OCI-LY1 (cell line): ENCODE measurements around the gene SIK3.
A peak's percentile ranks its signal among the peaks of the same experiment; 100 is the strongest.

Experiments used
- H2AFZ ChIP-seq: fragments of 200-600 bp; sonication (generic), shearing (Covaris generic); 2 replicates; pipeline ENCODE4 v1.6.0; 2014; ENCODE audit warnings: antibody characterized with exemption, mild to moderate bottlenecking, low read length
- H3F3A ChIP-seq: fragments of 200-600 bp; sonication (generic), shearing (Covaris generic); 2 replicates; pipeline ENCODE4 v1.6.0; 2014; ENCODE audit warnings: mild to moderate bottlenecking, antibody characterized with exemption, low read length, moderate library complexity; ENCODE audit not compliant: insufficient read depth
- H3K27ac ChIP-seq: fragments of 200-600 bp; sonication (generic); 2 replicates; pipeline ENCODE4 v1.5.1; 2014; ENCODE audit warnings: low read length, mixed run types, mild to moderate bottlenecking, low read depth; ENCODE audit not compliant: poor library complexity, severe bottlenecking
- H3K27me3 ChIP-seq: fragments of 200-600 bp; sonication (generic); 2 replicates; pipeline ENCODE4 v1.6.0; 2014; ENCODE audit warnings: antibody characterized with exemption, mild to moderate bottlenecking, low read length, moderate library complexity; ENCODE audit not compliant: insufficient read depth
- H3K36me3 ChIP-seq: fragments of 200-600 bp; sonication (generic); 2 replicates; pipeline ENCODE4 v1.6.1; 2014; ENCODE audit warnings: mild to moderate bottlenecking, antibody characterized with exemption, low read length, moderate library complexity, mixed read lengths; ENCODE audit not compliant: insufficient read depth
- H3K4me1 ChIP-seq: fragments of 200-600 bp; sonication (generic); 2 replicates; pipeline ENCODE4 v1.5.1; 2014; ENCODE audit warnings: mild to moderate bottlenecking, low read length, moderate library complexity; ENCODE audit not compliant: insufficient read depth, severe bottlenecking
- H3K4me2 ChIP-seq: fragments of 200-600 bp; sonication (generic), shearing (Covaris generic); 2 replicates; pipeline ENCODE4 v1.6.1; 2014; ENCODE audit warnings: low read length
- H3K4me3 ChIP-seq: fragments of 200-600 bp; sonication (generic); 2 replicates; pipeline ENCODE4 v1.5.1; 2014; ENCODE audit warnings: low read length, low read depth, mild to moderate bottlenecking, mixed read lengths; ENCODE audit not compliant: poor library complexity, severe bottlenecking
- H3K79me2 ChIP-seq: fragments of 200-600 bp; shearing (Covaris generic); 2 replicates; pipeline ENCODE4 v1.6.1; 2016; ENCODE audit warnings: mixed run types, low read length, mixed read lengths; ENCODE audit not compliant: insufficient read depth
- H3K9ac ChIP-seq: fragments of 200-600 bp; sonication (generic), shearing (Covaris generic); 2 replicates; pipeline ENCODE4 v1.6.1; 2014; ENCODE audit warnings: mild to moderate bottlenecking, low read length, mixed read lengths
- H3K9me2 ChIP-seq: fragments of 200-600 bp; sonication (generic), shearing (Covaris generic); 2 replicates; pipeline ENCODE4 v1.6.1; 2014; ENCODE audit warnings: low read depth, mild to moderate bottlenecking, low read length, mixed read lengths
- H3K9me3 ChIP-seq: fragments of 200-600 bp; shearing (Covaris generic); 2 replicates; pipeline ENCODE4 v1.6.1; 2014; ENCODE audit warnings: low read length, mixed read lengths
- H4K20me1 ChIP-seq: fragments of 200-600 bp; sonication (generic), shearing (Covaris generic); 2 replicates; pipeline ENCODE4 v1.6.0; 2016; ENCODE audit warnings: mild to moderate bottlenecking, low read length; ENCODE audit not compliant: insufficient read depth
- EZH2 ChIP-seq: fragments of 200-600 bp; sonication (generic), shearing (Covaris generic); IDR thresholded peaks from 2 replicates; pipeline ENCODE4 v1.8.0; 2017; ENCODE audit warnings: borderline replicate concordance, mixed run types, mild to moderate bottlenecking, antibody characterized with exemption, low read length, moderate library complexity, mixed read lengths
- TF ChIP-seq, protein P1 (sequence below): fragments of 200-600 bp; sonication (generic), shearing (Covaris generic); IDR thresholded peaks from 2 replicates; pipeline ENCODE4 v1.5.1; 2017; ENCODE audit warnings: mild to moderate bottlenecking, antibody characterized with exemption, low read length, moderate library complexity, mixed read lengths

Gene SIK3

DNA sequence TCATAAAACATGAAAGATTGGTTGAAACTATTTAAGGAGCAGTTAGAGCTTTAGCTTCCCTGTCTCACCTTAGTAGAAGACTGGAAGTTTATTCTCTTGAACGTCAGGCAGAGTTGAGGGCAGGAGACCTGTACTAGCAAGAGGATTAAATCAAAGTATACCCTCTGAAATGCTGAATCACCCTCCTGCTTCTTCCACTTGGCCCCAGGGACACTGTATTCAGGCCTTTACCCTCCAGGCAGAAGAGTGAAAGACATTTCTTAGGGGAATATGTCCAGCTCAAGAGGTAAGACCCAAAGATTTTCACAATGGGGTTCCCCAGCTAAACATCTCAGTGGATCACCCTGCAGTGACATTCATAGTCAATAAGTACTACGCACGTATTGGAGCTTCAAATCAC, 287.0 kb downstream of the SIK3 start:
- Histone ChIP-seq H3K36me3 (no peaks in the 10 kb centered on the region), H3K9ac (no peak overlapping the region), H3K9me3 (no peaks in the 10 kb centered on the region), H3K27me3 (no peaks in the 10 kb centered on the region), H3K4me1 (peaks cover 15% of the 10 kb centered on the region), H4K20me1 (no peaks in the 10 kb centered on the region), H3K4me3 (no peak overlapping the region), H3K4me2 (peak overlapping the region; percentile 8; the same call in 1 of the 2 replicates), H2AFZ (no peak overlapping the region), H3K9me2 (no peaks in the 10 kb centered on the region), H3K27ac (no peak overlapping the region), H3F3A (no peaks in the 10 kb centered on the region), H3K79me2 (no peaks in the 10 kb centered on the region)
- TF ChIP-seq, protein P1, sequence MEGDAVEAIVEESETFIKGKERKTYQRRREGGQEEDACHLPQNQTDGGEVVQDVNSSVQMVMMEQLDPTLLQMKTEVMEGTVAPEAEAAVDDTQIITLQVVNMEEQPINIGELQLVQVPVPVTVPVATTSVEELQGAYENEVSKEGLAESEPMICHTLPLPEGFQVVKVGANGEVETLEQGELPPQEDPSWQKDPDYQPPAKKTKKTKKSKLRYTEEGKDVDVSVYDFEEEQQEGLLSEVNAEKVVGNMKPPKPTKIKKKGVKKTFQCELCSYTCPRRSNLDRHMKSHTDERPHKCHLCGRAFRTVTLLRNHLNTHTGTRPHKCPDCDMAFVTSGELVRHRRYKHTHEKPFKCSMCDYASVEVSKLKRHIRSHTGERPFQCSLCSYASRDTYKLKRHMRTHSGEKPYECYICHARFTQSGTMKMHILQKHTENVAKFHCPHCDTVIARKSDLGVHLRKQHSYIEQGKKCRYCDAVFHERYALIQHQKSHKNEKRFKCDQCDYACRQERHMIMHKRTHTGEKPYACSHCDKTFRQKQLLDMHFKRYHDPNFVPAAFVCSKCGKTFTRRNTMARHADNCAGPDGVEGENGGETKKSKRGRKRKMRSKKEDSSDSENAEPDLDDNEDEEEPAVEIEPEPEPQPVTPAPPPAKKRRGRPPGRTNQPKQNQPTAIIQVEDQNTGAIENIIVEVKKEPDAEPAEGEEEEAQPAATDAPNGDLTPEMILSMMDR, result no peak

DNA sequence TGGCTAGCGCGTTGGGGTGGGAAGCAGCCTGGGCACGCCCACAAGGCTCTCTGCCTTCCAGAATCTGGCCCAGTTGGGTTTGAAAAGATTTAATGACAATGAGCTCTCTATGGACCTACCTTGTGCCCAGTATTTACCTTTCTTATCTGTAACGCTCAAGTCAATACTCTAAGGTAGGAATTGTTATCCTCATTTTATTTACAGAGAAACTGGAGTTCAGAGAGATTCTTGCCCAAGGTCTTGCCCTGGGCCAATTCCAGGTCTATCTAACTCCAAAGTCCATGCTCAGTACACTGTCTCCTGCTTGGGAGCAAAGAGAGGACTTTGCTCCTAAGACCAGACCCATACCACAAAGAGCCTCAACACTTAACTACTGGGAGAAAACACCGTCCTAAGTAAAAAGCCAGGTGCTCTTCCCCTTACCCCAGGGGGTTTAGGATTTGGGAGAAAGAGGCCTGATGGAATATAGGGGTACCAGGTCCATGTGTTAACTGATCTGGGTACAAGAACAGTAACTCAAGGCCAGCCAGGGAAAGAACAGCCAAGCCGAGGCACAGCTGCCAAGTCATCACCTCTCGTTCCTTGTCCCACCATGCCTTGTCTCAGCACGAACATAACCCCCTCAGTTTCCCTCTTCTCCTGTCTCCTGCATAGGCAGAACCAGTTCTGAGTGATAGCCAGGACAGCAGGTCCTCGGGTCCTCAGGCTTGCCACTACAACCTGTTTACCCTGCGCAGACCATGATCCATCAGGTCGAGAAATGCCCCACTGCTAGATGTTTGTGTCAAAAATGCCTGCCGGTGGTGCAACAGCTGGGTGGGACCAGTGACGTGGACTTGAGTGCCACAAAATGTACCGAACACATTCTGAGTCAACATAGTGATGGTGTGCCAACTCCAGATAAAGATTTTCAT, 289.7 kb downstream of the SIK3 start:
- Histone ChIP-seq H3K9me3 (no peaks in the 10 kb centered on the region), H2AFZ (no peak overlapping the region), H3K4me1 (peaks cover 15% of the 10 kb centered on the region), H3K27ac (no peak overlapping the region), H3K79me2 (no peaks in the 10 kb centered on the region), H3K4me2 (no peak overlapping the region), H4K20me1 (no peaks in the 10 kb centered on the region), H3K9ac (no peak overlapping the region), H3K27me3 (no peaks in the 10 kb centered on the region), H3F3A (no peaks in the 10 kb centered on the region), H3K9me2 (no peaks in the 10 kb centered on the region), H3K36me3 (no peaks in the 10 kb centered on the region), H3K4me3 (no peak overlapping the region)
- TF ChIP-seq, protein P1, result no peak
- TF ChIP-seq EZH2, result no peak

DNA sequence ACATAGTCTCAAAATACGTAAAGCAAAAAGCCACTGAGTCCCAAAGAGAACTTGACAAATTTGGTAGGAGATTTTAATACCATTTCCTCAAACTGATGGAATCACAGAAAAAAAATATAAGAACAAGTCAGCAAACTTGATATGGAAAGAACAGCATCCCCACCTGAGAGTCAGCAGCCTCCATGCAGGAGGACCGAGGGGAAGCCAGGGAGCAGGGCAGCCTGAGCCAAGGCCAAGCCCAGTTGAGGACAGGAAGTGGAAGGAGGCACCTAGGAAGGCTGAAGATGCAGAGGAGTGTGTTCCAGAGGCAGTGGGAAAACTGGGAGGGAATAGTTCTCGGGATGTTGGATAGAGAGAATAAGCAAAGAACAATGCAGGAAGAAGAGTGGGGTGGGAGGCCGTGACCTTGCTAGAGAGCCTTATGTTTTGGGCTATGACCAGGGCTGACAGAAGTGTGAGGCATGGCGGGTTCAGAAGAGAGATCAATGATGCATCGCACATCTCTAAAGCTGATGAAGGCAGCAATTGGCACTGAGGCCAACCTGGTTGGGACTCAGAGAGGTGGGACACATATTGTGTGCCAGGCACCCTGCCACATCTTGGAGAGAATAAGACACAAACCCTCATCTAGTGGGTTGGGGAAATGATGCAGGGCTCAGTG, 290.5 kb downstream of the SIK3 start:
- Histone ChIP-seq H4K20me1 (no peaks in the 10 kb centered on the region), H3K9me2 (no peaks in the 10 kb centered on the region), H3K27ac (no peak overlapping the region), H3K36me3 (no peaks in the 10 kb centered on the region), H3K27me3 (no peaks in the 10 kb centered on the region), H3K79me2 (no peaks in the 10 kb centered on the region), H3K4me2 (no peak overlapping the region), H3K4me3 (no peak overlapping the region), H3K9me3 (no peaks in the 10 kb centered on the region), H3K4me1 (peaks cover 15% of the 10 kb centered on the region), H3K9ac (no peak overlapping the region), H2AFZ (no peak overlapping the region), H3F3A (no peaks in the 10 kb centered on the region)
- no peak for TF ChIP-seq EZH2
- TF ChIP-seq, protein P1, result no peak
